ENCODE results near the gene SLC35E2B. TPM values are rescaled to one million over a fixed set of nuclear protein-coding genes. Genes with fewer than 3 reads are reported as not detected.
A peak's percentile ranks its signal among the peaks of the same experiment; 100 is the strongest.

The SLC35E2B gene
- total and polyA plus RNA-seq, 2 of the 8 experiments (the other 6 are each of a cell fraction or from before 2014, with no cell fraction given), result 25.9 to 46.7 TPM

DNA sequence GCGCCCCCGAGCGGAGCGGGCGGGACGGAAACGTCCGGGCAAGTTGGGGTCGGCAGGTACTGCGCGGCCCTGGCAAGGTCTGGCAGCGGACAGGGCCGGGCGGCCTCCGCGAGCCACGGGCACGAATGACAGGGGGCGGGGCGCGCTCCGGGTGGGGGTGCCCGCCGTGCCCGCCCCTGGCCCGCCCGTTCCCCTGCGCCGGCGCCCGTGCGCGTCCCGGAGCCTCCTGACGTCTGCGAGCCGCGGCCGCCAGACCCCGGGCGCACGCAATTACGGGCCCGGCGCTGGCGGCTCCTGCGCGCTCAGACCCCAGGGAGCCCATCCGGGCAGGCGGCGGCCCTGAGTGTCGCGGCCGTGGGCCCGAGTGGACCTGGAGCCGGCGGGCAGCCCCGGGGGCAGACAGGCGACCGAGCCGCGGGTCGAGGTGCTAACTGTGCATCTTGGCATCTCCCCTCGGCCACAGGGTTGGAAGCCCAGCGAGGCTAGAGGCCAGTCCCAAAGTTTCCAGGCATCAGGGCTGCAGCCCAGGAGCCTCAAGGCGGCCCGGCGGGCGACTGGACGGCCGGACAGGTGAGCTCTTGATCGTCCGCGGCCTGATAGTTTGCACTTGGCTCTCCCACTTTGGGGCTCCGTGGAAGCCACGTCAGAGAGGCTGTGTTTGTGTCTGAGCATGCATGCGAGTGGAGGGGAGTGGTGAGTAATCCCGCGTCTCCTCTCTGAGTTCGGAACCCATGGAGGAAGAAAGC is 76.4 kb downstream of the SLC35E2B start:
- Histone ChIP-seq H3K23me2 (ENCODE audit: low read depth, low read length) (peaks cover 6% of the 10 kb centered on the region; the same call in 1 of the 2 replicates), H3K14ac (ENCODE audit: insufficient read length) (no peak overlapping the region), H4K91ac (replicated peaks; ENCODE audit: insufficient read length, low read length) (no peak overlapping the region), H3K56ac (replicated peaks; ENCODE audit: insufficient read length, low read depth, low read length) (no peak overlapping the region), H4K8ac (ENCODE audit: extremely low read depth, insufficient read depth, low read length) (no peak overlapping the region), H2AFZ (ENCODE audit: low read length) (no peak overlapping the region; the same call in 1 of the 2 replicates), H3K79me1 (ENCODE audit: low read depth, low read length) (peaks cover 3% of the 10 kb centered on the region), H2BK120ac (replicated peaks; ENCODE audit: low read depth, low read length) (no peak overlapping the region), H4K20me1 (replicated peaks in 1 of 2; ENCODE audit: control insufficient read depth in 1 of 2, insufficient read depth in 2 of 2, low read length in 2 of 2) (peaks cover 6 to 24% of the 10 kb centered on the region in 2 experiments), H2AK5ac (ENCODE audit: low read depth, low read length) (no peak overlapping the region), H3K4ac (replicated peaks; ENCODE audit: insufficient read length, low read depth, low read length) (no peak overlapping the region), H3K4me2 (ENCODE audit: insufficient read depth in 1 of 2, low read depth in 2 of 2, low read length in 2 of 2) (peak overlapping the region; percentile 62 to 94), H2BK15ac (ENCODE audit: low read length) (no peak overlapping the region), H3K27me3 (replicated peaks in 1 of 4; ENCODE audit: control insufficient read depth in 3 of 4, extremely low read depth in 1 of 4, insufficient read depth in 3 of 4, low read length in 3 of 4) (no peaks in the 10 kb centered on the region; a peak in 1 of 7 replicates), H3K79me2 (ENCODE audit: control insufficient read depth in 1 of 2, insufficient read depth in 2 of 2, low read length in 2 of 2) (peaks cover 0 to 13% of the 10 kb centered on the region in 2 experiments; a peak in 2 of 4 replicates), H3K36me3 (ENCODE audit: control insufficient read depth in 2 of 4, insufficient read depth in 4 of 4, low read length in 3 of 4) (no peaks in the 10 kb centered on the region), H3K27ac (ENCODE audit: low read depth, low read length) (peak overlapping the region; percentile 100; the same call in 1 of the 2 replicates), H2BK5ac (ENCODE audit: low read depth, low read length) (no peak overlapping the region), H3K18ac (ENCODE audit: extremely low read depth, low read length) (peak overlapping the region; percentile 48; the same call in 1 of the 2 replicates), H4K5ac (ENCODE audit: insufficient read length, low read depth, low read length) (peak overlapping the region; percentile 74), H2BK12ac (ENCODE audit: low read depth, low read length) (no peak overlapping the region), H3K4me3 (ENCODE audit: extremely low read depth in 1 of 4, insufficient read depth in 2 of 4, low read depth in 3 of 4, low read length in 4 of 4) (peak overlapping the region; percentile 80 to 97 (median 92)), H2BK20ac (ENCODE audit: low read length) (no peak overlapping the region), H3K4me1 (replicated peaks in 1 of 4; ENCODE audit: control insufficient read depth in 3 of 4, insufficient read depth in 4 of 4, low read length in 3 of 4) (peaks cover 0 to 13% (median 5%) of the 10 kb centered on the region in 4 experiments; a peak in 5 of 7 replicates), H3K9ac (replicated peaks in 1 of 4; ENCODE audit: extremely low read depth in 1 of 4, low read depth in 3 of 4, low read length in 3 of 4) (peak overlapping the region in 3 of 4 experiments; percentile 97 to 99 (median 99); a peak in 5 of 7 replicates), H3K23ac (ENCODE audit: insufficient read length) (no peak overlapping the region), H3K9me3 (ENCODE audit: insufficient read depth in 2 of 2, low read depth in 1 of 2, low read length in 1 of 2) (no peaks in the 10 kb centered on the region)
- DNase-seq (ENCODE audit: low read depth in 1 of 2, low spot score in 2 of 2) (no peak), FAIRE-seq (no peak)
- ChIA-PET CTCF (ENCODE audit: partially characterized antibody) (interaction anchor here (1.4 kb wide), 1 partner anchor 70 kb away, joined by 3 read pairs; no protein-coding TSS in a partner anchor), POLR2A (ENCODE audit: partially characterized antibody) (interaction anchor here (1.2 to 4.6 kb wide), 8 partner anchors 8 to 291 kb away, joined by 3 to 34 read pairs (median 8); partner anchors contain the start of gene MMP23B)
- WGBS, 2 experiments (ENCODE audit: extremely low coverage in 1 of 2, insufficient coverage in 1 of 2, insufficient read length in 1 of 2, insufficient replicate concordance in 2 of 2, low coverage in 1 of 2, low lambda C conversion rate in 2 of 2, missing lambda C conversion rate in 1 of 2), result 32% methylated on average over 37 of the region's 80 CpGs; no CpG with 5 or more reads in 1 of the 2 experiments
- TF ChIP-seq SUZ12 (IDR thresholded peaks at IDR 0.05; ENCODE audit: low read length) (no peak), RBBP5 (IDR thresholded peaks at IDR 0.05; ENCODE audit: borderline replicate concordance, low read depth, low read length) (0 out of 2 replicates have a peak, but pooled peaks have one; percentile 43), KDM4A (IDR thresholded peaks at IDR 0.05; ENCODE audit: low read depth, low read length, severe bottlenecking) (peak; percentile 2), HDAC2 (IDR thresholded peaks at IDR 0.05; ENCODE audit: borderline replicate concordance in 1 of 2, low read depth in 2 of 2, low read length in 2 of 2) (no peak), POU5F1 (IDR thresholded peaks at IDR 0.05; ENCODE audit: low read depth, low read length) (no peak)

All from H1 (cell line).